A549 (cell line): ENCODE data around the gene FRMD3.

Experiments
- CEBPB ChIP-seq, 2 experiments: fragments of >200 bp in 1 of 2; sonication (Bioruptor Twin) in 1 of 2; formaldehyde crosslinking in 1 of 2; IDR thresholded peaks; 2 replicates each; pipeline ENCODE4 v1.6.1; 2012 to 2016
- CTCF ChIP-seq: fragments of >200 bp; sonication (Bioruptor Twin); formaldehyde crosslinking; IDR thresholded peaks from 3 replicates; pipeline ENCODE4 v1.5.1; 2016
- HDAC2 ChIP-seq: fragments of 200-600 bp; sonication (generic); IDR thresholded peaks from 2 replicates; pipeline ENCODE4 v1.6.1; 2016
- HOXA7 ChIP-seq: fragments of 250-450 bp; sonication (Bioruptor Pico); IDR thresholded peaks from 2 replicates; pipeline ENCODE4 v1.5.0; 2020; ENCODE audit warnings: mild to moderate bottlenecking, moderate library complexity
- HOXB5 ChIP-seq: fragments of 250-450 bp; sonication (Bioruptor Pico); IDR thresholded peaks from 2 replicates; pipeline ENCODE4 v1.5.0; 2020; ENCODE audit warnings: mild to moderate bottlenecking, moderate library complexity
- MAX ChIP-seq: IDR thresholded peaks from 2 replicates; pipeline ENCODE4 v1.6.1; 2012
- POLR2A ChIP-seq: IDR thresholded peaks from 2 replicates; pipeline ENCODE4 v1.6.1; 2012; ENCODE audit warnings: mild to moderate bottlenecking, low read length
- RFX5 ChIP-seq: fragments of 450-650 bp; IDR thresholded peaks from 2 replicates; pipeline ENCODE4 v1.7.1; 2014; ENCODE audit warnings: antibody characterized with exemption, mild to moderate bottlenecking, moderate library complexity
- RNF2 ChIP-seq: fragments of 200-600 bp; sonication (generic); IDR thresholded peaks from 2 replicates; pipeline ENCODE4 v1.6.1; 2016; ENCODE audit warnings: low read depth, mild to moderate bottlenecking, antibody characterized with exemption, moderate library complexity, borderline replicate concordance
- ZFP36 ChIP-seq: fragments of 450-650 bp; IDR thresholded peaks from 2 replicates; pipeline ENCODE4 v1.6.1; 2014; ENCODE audit warnings: borderline replicate concordance; ENCODE audit not compliant: partially characterized antibody
- ZNF302 ChIP-seq: fragments of 250-450 bp; sonication (Bioruptor Pico); IDR thresholded peaks from 2 replicates; pipeline ENCODE4 v1.9.0; 2021; ENCODE audit warnings: inconsistent platforms, mild to moderate bottlenecking, moderate library complexity

GRCh38 chr9:83280268-83280667 is 257.9 kb downstream of the FRMD3 start:
- TF ChIP-seq ZFP36 (no peak), CTCF (no peak), HOXA7 (no peak), CEBPB (IDR thresholded peaks at IDR 0.05) (no peak), RNF2 (no peak), RFX5 (no peak), POLR2A (no peak), HDAC2 (no peak), HOXB5 (CRISPR knock-in tag) (no peak), MAX (no peak), ZNF302 (CRISPR knock-in tag) (no peak)
